Progenitor cell of endocrine pancreas (in vitro differentiated cells): Measurements from ENCODE around the gene FAF1. TPM values are rescaled to one million over a fixed set of nuclear protein-coding genes. Genes with fewer than 3 reads are reported as not detected.

ENCODE experiments used
- DNase-seq: peaks from one replicate; pipeline ENCODE4 v3.0.0; 2021; ENCODE audit warnings: low spot score; ENCODE audit not compliant: unreplicated experiment
- H3K27ac Mint-ChIP-seq: 2 replicates; pipeline ENCODE4 v1.8.0; 2021; ENCODE audit warnings: mild to moderate bottlenecking, moderate library complexity, mixed read lengths
- H3K27me3 Mint-ChIP-seq: 2 replicates; pipeline ENCODE4 v1.8.0; 2021; ENCODE audit warnings: mixed read lengths
- H3K36me3 Mint-ChIP-seq: 2 replicates; pipeline ENCODE4 v1.8.0; 2022; ENCODE audit warnings: mixed read lengths; ENCODE audit not compliant: insufficient read depth
- H3K4me1 Mint-ChIP-seq: 2 replicates; pipeline ENCODE4 v1.8.0; 2021; ENCODE audit warnings: low read depth, mixed read lengths
- H3K4me3 Mint-ChIP-seq: 2 replicates; pipeline ENCODE4 v1.8.0; 2021; ENCODE audit warnings: low read depth, mild to moderate bottlenecking, moderate library complexity, mixed read lengths
- H3K9me3 Mint-ChIP-seq: 2 replicates; pipeline ENCODE4 v1.8.0; 2021; ENCODE audit warnings: low read depth, mixed read lengths
- CTCF ChIP-seq: fragments of 200-600 bp; sonication (generic); IDR thresholded peaks from one replicate; pipeline ENCODE4 v1.5.0; 2021; ENCODE audit warnings: antibody characterized with exemption, mild to moderate bottlenecking; ENCODE audit not compliant: unreplicated experiment
- total RNA-seq: library from RNA; stranded (reverse); gene quantifications from 2 replicates; pipeline ENCODE4 v1.2.1, GENCODE V29; 2021

Gene FAF1
- total RNA-seq, 1 donor from 2014 or later = 49.0 TPM

GRCh38 chr1:50611675-50612074 lies 348.4 kb downstream of the FAF1 start:
- H3K27ac Mint-ChIP-seq = peak overlapping the region; percentile 73
- H3K9me3 Mint-ChIP-seq = no peaks in the 10 kb centered on the region
- peaks cover 5% of the 10 kb centered on the region for H3K4me1 Mint-ChIP-seq
- H3K4me3 Mint-ChIP-seq = no peak overlapping the region
- DNase-seq = no peak
- no peaks in the 10 kb centered on the region for H3K27me3 Mint-ChIP-seq
- H3K36me3 Mint-ChIP-seq = peaks cover 3% of the 10 kb centered on the region
- no peak for TF ChIP-seq CTCF

- peaks cover 5% of the 10 kb centered on the region for H3K4me1 Mint-ChIP-seq
- TF ChIP-seq CTCF = no peak
- no peak for DNase-seq
- no peaks in the 10 kb centered on the region for H3K27me3 Mint-ChIP-seq
- no peak overlapping the region for H3K4me3 Mint-ChIP-seq
- H3K27ac Mint-ChIP-seq = peak overlapping the region; percentile 59
- H3K36me3 Mint-ChIP-seq = peaks cover 3% of the 10 kb centered on the region
- H3K9me3 Mint-ChIP-seq = no peaks in the 10 kb centered on the region
Measured at GRCh38 chr1:50610563-50610962, 349.5 kb downstream of the FAF1 start.

- no peak for TF ChIP-seq CTCF
- no peak overlapping the region for H3K4me3 Mint-ChIP-seq
- peaks cover 5% of the 10 kb centered on the region for H3K4me1 Mint-ChIP-seq
- no peak for DNase-seq
- H3K27ac Mint-ChIP-seq = no peak overlapping the region
- no peaks in the 10 kb centered on the region for H3K36me3 Mint-ChIP-seq
- H3K27me3 Mint-ChIP-seq = no peaks in the 10 kb centered on the region
- no peaks in the 10 kb centered on the region for H3K9me3 Mint-ChIP-seq
Measured at GRCh38 chr1:50609508-50609907, 350.6 kb downstream of the FAF1 start.

- DNase-seq = no peak
- Mint-ChIP-seq H3K4me3 (no peak overlapping the region), H3K4me1 (peaks cover 9% of the 10 kb centered on the region), H3K27ac (no peak overlapping the region), H3K36me3 (no peaks in the 10 kb centered on the region), H3K27me3 (no peaks in the 10 kb centered on the region), H3K9me3 (no peaks in the 10 kb centered on the region)
- peak; percentile 60 for TF ChIP-seq CTCF
Measured at GRCh38 chr1:50605186-50605875, 354.7 kb downstream of the FAF1 start.

- peaks cover 9% of the 10 kb centered on the region for H3K4me1 Mint-ChIP-seq
- H3K27me3 Mint-ChIP-seq = no peaks in the 10 kb centered on the region
- H3K9me3 Mint-ChIP-seq = no peaks in the 10 kb centered on the region
- no peak for DNase-seq
- H3K4me3 Mint-ChIP-seq = no peak overlapping the region
- peak; percentile 21 for TF ChIP-seq CTCF
- H3K27ac Mint-ChIP-seq = no peak overlapping the region
- H3K36me3 Mint-ChIP-seq = no peaks in the 10 kb centered on the region
Measured at GRCh38 chr1:50604580-50604979, 355.5 kb downstream of the FAF1 start.
